ENCODE results near the gene JUND.

- TF ChIP-seq, protein P1, sequence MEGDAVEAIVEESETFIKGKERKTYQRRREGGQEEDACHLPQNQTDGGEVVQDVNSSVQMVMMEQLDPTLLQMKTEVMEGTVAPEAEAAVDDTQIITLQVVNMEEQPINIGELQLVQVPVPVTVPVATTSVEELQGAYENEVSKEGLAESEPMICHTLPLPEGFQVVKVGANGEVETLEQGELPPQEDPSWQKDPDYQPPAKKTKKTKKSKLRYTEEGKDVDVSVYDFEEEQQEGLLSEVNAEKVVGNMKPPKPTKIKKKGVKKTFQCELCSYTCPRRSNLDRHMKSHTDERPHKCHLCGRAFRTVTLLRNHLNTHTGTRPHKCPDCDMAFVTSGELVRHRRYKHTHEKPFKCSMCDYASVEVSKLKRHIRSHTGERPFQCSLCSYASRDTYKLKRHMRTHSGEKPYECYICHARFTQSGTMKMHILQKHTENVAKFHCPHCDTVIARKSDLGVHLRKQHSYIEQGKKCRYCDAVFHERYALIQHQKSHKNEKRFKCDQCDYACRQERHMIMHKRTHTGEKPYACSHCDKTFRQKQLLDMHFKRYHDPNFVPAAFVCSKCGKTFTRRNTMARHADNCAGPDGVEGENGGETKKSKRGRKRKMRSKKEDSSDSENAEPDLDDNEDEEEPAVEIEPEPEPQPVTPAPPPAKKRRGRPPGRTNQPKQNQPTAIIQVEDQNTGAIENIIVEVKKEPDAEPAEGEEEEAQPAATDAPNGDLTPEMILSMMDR (conservative IDR thresholded peaks at IDR 0.05; ENCODE audit: low read depth, low read length): no peak
- TF ChIP-seq POLR2A (IDR thresholded peaks at IDR 0.05; ENCODE audit: low read depth, low read length) (no peak), MAFK (IDR thresholded peaks at IDR 0.05; ENCODE audit: low read depth, low read length) (no peak), RAD21 (IDR thresholded peaks at IDR 0.05; ENCODE audit: low read length) (no peak; the same call in 1 of the 2 replicates), FOS (IDR thresholded peaks at IDR 0.05; ENCODE audit: low read depth, low read length) (peak; percentile 78), SMC3 (IDR thresholded peaks at IDR 0.05; ENCODE audit: low read depth, low read length) (no peak), CHD1 (IDR thresholded peaks at IDR 0.05; ENCODE audit: low read depth, low read length) (no peak)
These were observed 19.7 kb upstream of the JUND start for GRCh38 chr19:18300930-18301717.
